Heart right ventricle (tissue), 16 donors: ENCODE results near the gene TTLL9. TPM values are rescaled to one million over a fixed set of nuclear protein-coding genes. Genes with fewer than 3 reads are reported as not detected.
A peak's percentile ranks its signal among the peaks of the same experiment; 100 is the strongest.

Experiments used
- ATAC-seq, 8 donors: fragments of 200-7000 bp; cut with Tn5 transposase; one replicate each; pipeline ENCODE4 v1.9.1; 2020; ENCODE audit warnings: mild to moderate bottlenecking in 8 of 8, moderate library complexity in 8 of 8, moderate number of reproducible peaks in 1 of 8
- DNase-seq, 2 donors: peaks; one replicate each; pipeline ENCODE4 v3.0.0-alpha.2; 2020
- H3K27ac ChIP-seq, 10 donors: fragments of 200-600 bp; sonication (generic) in 2 of 10; one replicate each; pipeline versions ENCODE4 v1.5.0 to v1.8.0; 2020 to 2022; ENCODE audit warnings: mild to moderate bottlenecking in 3 of 10
- H3K27me3 ChIP-seq, 7 donors: fragments of 200-600 bp; one replicate each; pipeline ENCODE4 v1.8.0; 2021 to 2022; ENCODE audit warnings: mild to moderate bottlenecking in 2 of 7
- H3K36me3 ChIP-seq, 9 donors: fragments of 200-600 bp; sonication (generic) in 1 of 9; one replicate each; pipeline versions ENCODE4 v1.5.0 to v1.8.0; 2020 to 2022; ENCODE audit warnings: mild to moderate bottlenecking in 2 of 9
- H3K4me1 ChIP-seq, 9 donors: fragments of 200-600 bp; sonication (generic) in 1 of 9; one replicate each; pipeline versions ENCODE4 v1.5.0 to v1.8.0; 2020 to 2022; ENCODE audit warnings: mild to moderate bottlenecking in 4 of 9
- H3K4me3 ChIP-seq, 10 donors: fragments of 200-600 bp; sonication (generic) in 2 of 10; one replicate each; pipeline versions ENCODE4 v1.5.0 to v1.8.0; 2020 to 2022; ENCODE audit warnings: mild to moderate bottlenecking in 7 of 10, moderate library complexity in 2 of 10
- H3K9me3 ChIP-seq, 11 donors: fragments of 200-600 bp in 10 of 11; sonication (generic) in 2 of 11; one replicate each; pipeline versions ENCODE4 v1.5.0 to v1.8.0; 2013 to 2022; ENCODE audit warnings: mild to moderate bottlenecking in 2 of 11, control low read depth in 1 of 11, moderate library complexity in 1 of 11
- CTCF ChIP-seq, 9 donors: fragments of 200-600 bp; sonication (generic) in 2 of 9; IDR thresholded peaks; one replicate each; pipeline versions ENCODE4 v1.5.0 to v1.8.0; 2021 to 2022; ENCODE audit warnings: antibody characterized with exemption in 9 of 9, mild to moderate bottlenecking in 5 of 9, moderate library complexity in 1 of 9
- WGBS, 2 donors: extraction: QIAGEN DNeasy Blood & Tissue Kit; methylation state at CpG; one replicate each; pipeline ENCODE4 v1.1.7; 2013; ENCODE audit warnings: inconsistent platforms in 1 of 2; 5-methylcytosine and 5-hydroxymethylcytosine counted together
- intact Hi-C, 10 donors: fragments of 100-400 bp; cut with DNase I; formaldehyde crosslinking; loops; one replicate each; pipeline versions ENCODE4 v1.11.1 to v1.14.2; 2022
- long read RNA-seq, 3 donors: library from polyadenylated mRNA; unstranded; transcript quantifications; one replicate each; pipeline ENCODE4 v2.0.0, GENCODE V29; 2020 to 2021
- polyA plus RNA-seq, 2 donors: library from polyadenylated mRNA; stranded (reverse); fragments of 200-250 nt; gene quantifications; one replicate each; pipeline ENCODE4 v1.2.3, GENCODE V29; 2013
- total RNA-seq, 10 donors: library from RNA; stranded (reverse); fragmentation: NEBNext Ultra II Directional in 3 of 10; extraction: Animal tissue kit (Norgen Biotek cat#: 25700) in 3 of 10; gene quantifications; one replicate each; pipeline versions ENCODE4 v1.2.1 to v1.2.4, GENCODE V29; 2021 to 2023
- donor health status: Arrhythmogenic right ventricular cardiomyopathy.
- donor health status: ischemic (EF 13 %, LVEDD 7.1; RV severe dilation, severe dysfunction).
- donor health status: healthy with polysubstance abuse.
- donor health status: DM: no; HTN: yes; CAD: no.
- donor health status: DM: no; HTN: no; CAD: no.
- donor health status: ischemic (EF 25% LVEDD 6.9; RV normal size, moderate dysfunction).
- donor health status: ischemic (EF 25% LVEDD 5.7; RV mildly dilated, moderate dysfunction).
- donor health status: healthy.
- donor health status: DM: yes; HTN: yes; CAD: no.
- donor health status: Ischemic cardiomyopathy.
- donor health status: ischemic (EF 35%, LVEDD 5.7; RV mildly dilated, moderate dysfunction).
- donor health status: nonischemic (EF 11% LVEDD 7.7; RV severe dilation, severe dysfunction).
- donor health status: DM: yes; HTN: yes; CAD: no.
- donor health status: PGD.
- donor health status: ischemic (EF 29% LVEDD 5.4; RV normal size, mild dysfunction).
- donor health status: nonischemic (EF 23%, LVEDD 6.1; RV moderate dilation, normal function).

The TTLL9 gene
- under 1 TPM in 1 of 10 donors, not detected in 9; 0.15 TPM for total RNA-seq
- polyA plus RNA-seq, result under 1 TPM; 0.03 to 0.07 TPM
- long read RNA-seq, donor 1, result 0 reads
- long read RNA-seq, donor 2, result 0 reads
- long read RNA-seq, donor 3, result 0 reads

GRCh38 chr20:31869942-31870725 is at the start of gene TTLL9, which contains the start of gene DUSP15:
Gene TTLL9 (plus strand): TSS chr20:31870634. CDS start chr20:31871127, 493 bp downstream.
Gene DUSP15 (minus strand): TSS chr20:31870527. CDS start chr20:31870337, 190 bp downstream.
- TF ChIP-seq CTCF (IDR thresholded peaks at IDR 0.05), result no peak
- H3K4me1 ChIP-seq, result peaks cover 3 to 21% (median 13%) of the 10 kb centered on the region in 9 donors
- H3K27me3 ChIP-seq, result peaks cover 0 to 42% (median 0%) of the 10 kb centered on the region in 7 donors
- ATAC-seq, result peak; percentile 81 to 88 (median 85)
- H3K4me3 ChIP-seq, result peak within 1 kb of the TSS; percentile 42 to 86 (median 68)
- intact Hi-C loops, result no loop called here
- peak within 1 kb of the TSS in 8 of 10 donors; percentile 30 to 82 (median 54) for H3K27ac ChIP-seq
- peak; percentile 31 to 49 for DNase-seq
- no peaks in the 10 kb centered on the region for H3K9me3 ChIP-seq
- 0 to 1% methylated on average over 66 to 80 of the region's 80 CpGs for WGBS, 2 donors
- no peaks in the 10 kb centered on the region for H3K36me3 ChIP-seq

GRCh38 chr20:31821427-31821826 is 49.0 kb upstream of the TTLL9 start:
- no peak overlapping the region for H3K27ac ChIP-seq
- H3K36me3 ChIP-seq, result no peaks in the 10 kb centered on the region
- H3K9me3 ChIP-seq, result no peaks in the 10 kb centered on the region
- WGBS, 2 donors, result 61 to 72% methylated on average over 5 of the region's 5 CpGs
- H3K4me1 ChIP-seq, result peaks cover 0 to 18% (median 8%) of the 10 kb centered on the region in 9 donors
- intact Hi-C loops, result loop anchor here in 8 of 10 donors (5.0 to 10.0 kb wide), 4 partner anchors 211 to 273 kb away; no protein-coding TSS in a partner anchor
- no peak for DNase-seq
- no peak overlapping the region for H3K4me3 ChIP-seq
- no peak for ATAC-seq
- H3K27me3 ChIP-seq, result peaks cover 0 to 6% (median 0%) of the 10 kb centered on the region in 7 donors
- TF ChIP-seq CTCF (IDR thresholded peaks at IDR 0.05), result no peak

GRCh38 chr20:31822421-31823330 is 47.8 kb upstream of the TTLL9 start:
- no peaks in the 10 kb centered on the region for H3K9me3 ChIP-seq
- TF ChIP-seq CTCF (IDR thresholded peaks at IDR 0.05), result peak; percentile 96 to 100 (median 99)
- peaks cover 0 to 6% (median 0%) of the 10 kb centered on the region in 7 donors for H3K27me3 ChIP-seq
- peak overlapping the region in 1 of 10 donors; percentile 6 for H3K4me3 ChIP-seq
- peak overlapping the region in 5 of 10 donors; percentile 8 to 65 (median 41) for H3K27ac ChIP-seq
- intact Hi-C loops, result loop anchor here (1.0 to 10.0 kb wide), 9 partner anchors 24 to 272 kb away; no protein-coding TSS in a partner anchor
- ATAC-seq (peak; percentile 83 to 93 (median 88)), DNase-seq (peak; percentile 82)
- H3K36me3 ChIP-seq, result no peaks in the 10 kb centered on the region
- H3K4me1 ChIP-seq, result peaks cover 0 to 18% (median 8%) of the 10 kb centered on the region in 9 donors
- 6% methylated on average over 29 of the region's 29 CpGs for WGBS, 2 donors
